Islet of Langerhans (tissue), 1 donor: ENCODE data around the gene PSMB2.

Experiments used
- FAIRE-seq: peaks from one replicate; lab custom pipeline; 2011; peaks lifted over from hg19 to GRCh38; lab: Jason Lieb, UNC

Gene PSMB2

GRCh38 chr1:35572296-35572695 is 69.0 kb downstream of the PSMB2 start:
- FAIRE-seq: no peak

- FAIRE-seq: no peak
Observed at GRCh38 chr1:35571263-35571662, 70.1 kb downstream of the PSMB2 start.

GRCh38 chr1:35570589-35571137 is 70.7 kb downstream of the PSMB2 start:
- no peak for FAIRE-seq

GRCh38 chr1:35569936-35570335 is 71.4 kb downstream of the PSMB2 start:
- no peak for FAIRE-seq

- peak; percentile 43 for FAIRE-seq
Observed at GRCh38 chr1:35568975-35569395, 72.3 kb downstream of the PSMB2 start.

GRCh38 chr1:35567947-35568558 is 73.3 kb downstream of the PSMB2 start:
- no peak for FAIRE-seq

- no peak for FAIRE-seq
Observed at GRCh38 chr1:35565742-35566133, 75.6 kb downstream of the PSMB2 start.

GRCh38 chr1:35564884-35565741 is 76.2 kb downstream of the PSMB2 start:
- no peak for FAIRE-seq

- FAIRE-seq: no peak
Observed at GRCh38 chr1:35564037-35564883, 77.1 kb downstream of the PSMB2 start.

GRCh38 chr1:35563166-35563565 is 78.2 kb downstream of the PSMB2 start:
- no peak for FAIRE-seq

GRCh38 chr1:35561972-35562680 is 79.2 kb downstream of the PSMB2 start:
- no peak for FAIRE-seq

GRCh38 chr1:35561297-35561971 is 79.9 kb downstream of the PSMB2 start:
- no peak for FAIRE-seq

GRCh38 chr1:35560256-35561225 is 80.8 kb downstream of the PSMB2 start:
- FAIRE-seq: no peak

- no peak for FAIRE-seq
Observed at GRCh38 chr1:35559317-35559944, 81.9 kb downstream of the PSMB2 start.

- FAIRE-seq: no peak
Observed at GRCh38 chr1:35558374-35559316, 82.7 kb downstream of the PSMB2 start.

- no peak for FAIRE-seq
Observed at GRCh38 chr1:35557611-35558373, 83.5 kb downstream of the PSMB2 start, which contains the start of gene NCDN. Gene NCDN (plus strand): TSS chr1:35557799. CDS start chr1:35558191, 392 bp downstream.

GRCh38 chr1:35557118-35557610 is 84.2 kb downstream of the PSMB2 start, which contains the start of gene KIAA0319L:
Gene KIAA0319L (minus strand): TSS chr1:35557403. CDS start chr1:35554491, 2,912 bp downstream.
- no peak for FAIRE-seq
